ENCODE measurements around the gene ZNF454. TPM values are rescaled to one million over a fixed set of nuclear protein-coding genes. Genes with fewer than 3 reads are reported as not detected.

ZNF454 gene
- total RNA-seq, 2 donors from 2014 or later = 1.4 TPM

GRCh38 chr5:178983728-178984127 lies 42.7 kb downstream of the ZNF454 start:
- H3K4me3 ChIP-seq = no peak overlapping the region
- intact Hi-C loops (cut with DNase I) = no loop called here
- TF ChIP-seq CTCF (IDR thresholded peaks at IDR 0.05) = no peak
- no peaks in the 10 kb centered on the region for H3K27me3 ChIP-seq
- no peaks in the 10 kb centered on the region for H3K4me1 ChIP-seq
- DNase-seq = no peak
- no peaks in the 10 kb centered on the region for H3K36me3 ChIP-seq
- H3K9me3 ChIP-seq = no peaks in the 10 kb centered on the region
- H3K27ac ChIP-seq = no peak overlapping the region
- no peak overlapping the region for H3K9ac ChIP-seq (ENCODE audit: low read depth in 2 of 2, low read length in 2 of 2)

- H3K4me1 ChIP-seq = no peaks in the 10 kb centered on the region
- H3K9ac ChIP-seq (ENCODE audit: low read depth in 2 of 2, low read length in 2 of 2) = no peak overlapping the region
- no peaks in the 10 kb centered on the region for H3K9me3 ChIP-seq
- H3K4me3 ChIP-seq = no peak overlapping the region
- no peak overlapping the region for H3K27ac ChIP-seq
- no peak for DNase-seq
- TF ChIP-seq CTCF (IDR thresholded peaks at IDR 0.05) = no peak
- intact Hi-C loops (cut with DNase I) = no loop called here
- H3K36me3 ChIP-seq = no peaks in the 10 kb centered on the region
- no peaks in the 10 kb centered on the region for H3K27me3 ChIP-seq
Observed at GRCh38 chr5:178984145-178985072, 43.4 kb downstream of the ZNF454 start.

DNA sequence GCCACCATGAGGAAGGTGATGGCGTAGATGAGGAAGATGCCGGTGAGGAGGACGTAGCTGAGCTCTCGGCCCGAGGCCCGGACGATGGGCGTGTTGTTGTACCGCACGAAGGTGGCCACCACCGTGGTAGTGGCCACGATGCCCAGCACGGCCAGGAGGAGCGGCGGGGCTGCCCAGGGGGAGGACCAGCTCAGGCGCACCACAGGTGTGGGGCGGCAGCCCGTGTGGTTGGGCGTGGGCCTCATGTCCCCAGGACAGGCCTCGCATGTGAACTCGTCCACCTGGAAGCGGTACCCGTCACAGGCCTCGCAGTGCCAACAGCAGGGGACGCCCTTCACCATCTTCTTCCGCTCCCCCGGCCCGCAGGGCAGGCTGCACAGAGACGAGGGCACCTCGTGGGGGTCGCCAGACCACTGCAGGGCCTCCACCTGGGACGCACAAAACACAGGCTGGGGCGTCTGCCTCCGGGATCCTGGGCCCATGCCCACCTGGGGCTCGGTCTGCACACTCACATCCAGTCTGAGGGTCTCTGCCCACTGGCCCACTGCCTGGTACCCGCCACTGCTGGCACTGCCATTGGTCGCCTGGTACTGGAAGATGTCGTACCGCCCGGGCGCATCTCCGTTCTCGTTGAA lies 45.4 kb downstream of the ZNF454 start:
- intact Hi-C loops (cut with DNase I) = no loop called here
- DNase-seq = no peak
- Histone ChIP-seq H3K9ac (ENCODE audit: low read depth in 2 of 2, low read length in 2 of 2) (no peak overlapping the region), H3K36me3 (no peaks in the 10 kb centered on the region), H3K27ac (no peak overlapping the region), H3K4me3 (no peak overlapping the region), H3K4me1 (no peaks in the 10 kb centered on the region), H3K9me3 (no peaks in the 10 kb centered on the region), H3K27me3 (no peaks in the 10 kb centered on the region)
- TF ChIP-seq CTCF (IDR thresholded peaks at IDR 0.05) = no peak

DNA sequence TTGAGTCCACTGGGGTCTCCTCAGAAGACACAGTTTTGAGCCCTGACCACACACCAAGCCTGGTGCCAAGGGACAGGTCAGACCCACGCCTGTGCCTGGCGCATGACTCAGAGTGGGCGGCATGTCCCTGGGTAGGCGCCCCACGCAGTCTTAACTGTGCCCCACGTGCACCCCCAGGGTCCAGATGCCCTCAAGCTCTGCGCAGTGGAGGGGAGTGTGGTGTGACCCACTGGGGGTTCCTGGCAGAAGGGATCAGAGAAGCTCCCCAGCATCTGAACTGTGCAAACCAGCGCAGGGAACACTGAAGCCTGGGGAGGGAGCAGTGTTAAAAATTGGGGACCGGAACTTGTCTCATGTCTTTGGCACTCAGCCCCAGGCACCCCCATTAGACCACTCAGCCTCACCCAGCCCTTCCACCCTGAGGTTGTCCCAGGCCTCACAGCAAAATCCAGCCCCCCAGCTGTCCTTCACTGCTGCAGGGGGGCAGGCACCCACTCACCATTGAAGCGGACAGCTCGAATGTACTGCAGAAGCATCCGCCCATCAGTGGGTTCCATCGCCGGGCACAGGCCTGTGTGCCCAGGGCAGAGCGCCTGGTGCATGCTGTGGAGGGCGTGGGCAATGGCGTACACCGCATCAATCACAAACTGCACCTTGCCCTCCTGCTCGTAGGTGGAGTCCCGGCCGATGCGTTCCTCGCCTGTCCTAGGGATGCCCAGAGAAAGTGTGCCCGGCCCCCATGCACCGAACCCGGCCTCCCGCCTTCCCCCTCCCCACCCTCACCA lies 47.6 kb downstream of the ZNF454 start:
- H3K4me3 ChIP-seq = no peak overlapping the region
- TF ChIP-seq CTCF (IDR thresholded peaks at IDR 0.05) = no peak
- no peaks in the 10 kb centered on the region for H3K4me1 ChIP-seq
- H3K27me3 ChIP-seq = no peaks in the 10 kb centered on the region
- H3K9me3 ChIP-seq = no peaks in the 10 kb centered on the region
- intact Hi-C loops (cut with DNase I) = no loop called here
- no peaks in the 10 kb centered on the region for H3K36me3 ChIP-seq
- no peak for DNase-seq
- H3K27ac ChIP-seq = no peak overlapping the region
- no peak overlapping the region for H3K9ac ChIP-seq (ENCODE audit: low read depth in 2 of 2, low read length in 2 of 2)

- Histone ChIP-seq H3K4me3 (no peak overlapping the region), H3K36me3 (no peaks in the 10 kb centered on the region), H3K9ac (ENCODE audit: low read depth in 2 of 2, low read length in 2 of 2) (no peak overlapping the region), H3K9me3 (no peaks in the 10 kb centered on the region), H3K27me3 (no peaks in the 10 kb centered on the region), H3K4me1 (no peaks in the 10 kb centered on the region), H3K27ac (no peak overlapping the region)
- intact Hi-C loops (cut with DNase I) = no loop called here
- DNase-seq = no peak
- TF ChIP-seq CTCF (IDR thresholded peaks at IDR 0.05) = no peak
Observed at GRCh38 chr5:178989311-178989710, 48.3 kb downstream of the ZNF454 start.

Data from colonic mucosa (tissue), 4 donors.